T47D (cell line): ENCODE results near the gene PGBD1.
A peak's percentile ranks its signal among the peaks of the same experiment; 100 is the strongest.

Source experiments
- DNase-seq, 2 experiments: peaks; one replicate each; pipeline versions ENCODE4 v3.0.0 to v3.0.0-alpha.2; 2011 to 2012; ENCODE audit warnings: low read depth in 1 of 2, low spot score in 1 of 2
- JUND ChIP-seq: IDR thresholded peaks from 2 replicates; pipeline ENCODE4 v1.6.1; 2012; ENCODE audit warnings: low read depth
- in situ Hi-C: cut with HindIII; loops from 2 replicates; pipeline ENCODE4 v1.10.0; 2016; ENCODE audit warnings: low sequenced_read_pairs, low pct_unique_long_range_greater_than_20kb

Gene PGBD1

GRCh38 chr6:28254121-28254519, 27.3 kb upstream of the PGBD1 start:
- DNase-seq, result no peak
- no peak for TF ChIP-seq JUND
- in situ Hi-C loops, result no loop called here

DNA sequence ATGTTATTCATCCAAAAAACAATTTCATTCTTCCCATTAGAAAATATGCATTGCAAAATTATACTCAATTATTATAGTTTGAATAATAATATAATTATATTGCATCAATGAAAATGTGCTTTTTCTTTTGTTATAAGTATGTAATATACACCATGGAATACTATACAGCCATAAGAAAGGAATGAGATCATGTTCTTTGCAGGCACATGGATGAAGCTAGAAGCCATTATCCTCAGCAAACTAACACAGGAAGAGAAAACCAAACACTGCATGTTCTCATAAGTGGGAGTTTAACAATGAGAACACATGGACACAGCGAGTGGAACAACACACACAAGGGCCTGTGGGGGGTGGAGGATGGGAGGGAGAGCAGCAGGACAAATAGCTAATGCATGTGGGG, 24.3 kb upstream of the PGBD1 start:
- in situ Hi-C loops, result no loop called here

DNA sequence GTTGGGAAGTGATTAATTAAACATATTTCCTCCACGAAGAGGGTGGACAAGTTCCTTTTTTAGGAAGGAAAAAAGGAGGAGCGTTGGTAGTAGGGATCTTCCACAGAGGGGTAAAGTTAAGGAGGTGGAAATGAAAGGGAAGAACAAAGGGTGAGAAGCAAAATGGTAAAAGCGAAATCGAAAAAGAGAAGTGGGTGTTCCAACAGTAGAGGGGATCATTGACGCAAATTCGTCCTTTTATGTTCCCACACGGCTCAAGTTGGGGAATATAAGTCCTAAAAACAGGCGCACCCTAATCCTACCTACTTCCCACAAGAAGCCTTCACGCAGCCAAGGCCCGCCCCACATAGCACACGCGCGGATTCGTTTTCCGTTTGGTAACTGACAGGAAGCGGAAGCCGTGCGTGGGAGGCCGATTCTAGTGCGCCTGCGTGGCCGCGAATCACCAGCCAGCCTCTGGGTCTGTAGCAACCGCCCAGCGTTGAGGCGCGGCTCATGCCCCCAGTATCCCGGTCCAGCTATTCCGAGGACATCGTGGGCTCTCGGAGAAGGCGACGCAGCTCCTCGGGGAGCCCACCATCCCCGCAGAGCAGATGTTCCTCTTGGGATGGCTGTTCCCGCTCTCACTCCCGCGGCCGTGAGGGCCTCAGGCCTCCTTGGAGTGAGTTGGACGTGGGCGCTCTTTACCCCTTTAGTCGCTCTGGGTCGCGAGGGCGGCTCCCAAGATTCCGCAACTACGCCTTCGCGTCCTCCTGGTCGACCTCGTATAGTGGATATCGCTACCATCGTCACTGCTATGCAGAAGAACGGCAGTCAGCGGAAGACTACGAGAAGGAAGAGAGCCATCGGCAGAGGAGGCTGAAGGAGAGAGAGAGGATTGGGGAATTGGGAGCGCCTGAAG, 22.2 kb upstream of the PGBD1 start, which contains the start of gene NKAPL:
Gene NKAPL (plus strand): TSS at position 421 of the 901 bp plus-strand sequence. CDS start 75 bp downstream, at position 496.
- in situ Hi-C loops, result no loop called here
- no peak for TF ChIP-seq JUND
- DNase-seq, result no peak

More for the DNA sequence above, 24.3 kb upstream of the PGBD1 start:
- TF ChIP-seq JUND, result no peak
- no peak for DNase-seq

DNA sequence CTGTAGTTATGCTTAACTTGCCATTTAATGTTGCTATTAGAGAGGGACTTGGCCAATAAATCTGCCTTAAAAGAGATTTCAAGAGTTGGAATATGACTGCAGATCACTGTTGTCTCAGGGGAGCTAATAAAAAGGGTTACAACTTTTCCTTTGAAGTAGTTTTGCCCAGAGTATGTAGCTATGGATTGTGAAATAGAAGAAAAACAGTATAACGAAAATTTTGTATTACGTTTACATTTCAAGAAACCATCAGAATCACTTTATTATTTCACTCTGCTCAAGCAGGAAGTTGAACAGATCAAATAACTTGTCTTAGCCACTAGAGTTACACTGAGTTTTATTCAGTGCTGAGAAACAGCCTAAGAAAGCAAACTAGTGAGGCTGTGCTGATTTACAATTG, 17.4 kb upstream of the PGBD1 start:
- TF ChIP-seq JUND, result no peak
- DNase-seq, result no peak
- in situ Hi-C loops, result no loop called here

- in situ Hi-C loops, result no loop called here
- no peak for DNase-seq
- no peak for TF ChIP-seq JUND
Measured at GRCh38 chr6:28264834-28265401, 16.5 kb upstream of the PGBD1 start.

DNA sequence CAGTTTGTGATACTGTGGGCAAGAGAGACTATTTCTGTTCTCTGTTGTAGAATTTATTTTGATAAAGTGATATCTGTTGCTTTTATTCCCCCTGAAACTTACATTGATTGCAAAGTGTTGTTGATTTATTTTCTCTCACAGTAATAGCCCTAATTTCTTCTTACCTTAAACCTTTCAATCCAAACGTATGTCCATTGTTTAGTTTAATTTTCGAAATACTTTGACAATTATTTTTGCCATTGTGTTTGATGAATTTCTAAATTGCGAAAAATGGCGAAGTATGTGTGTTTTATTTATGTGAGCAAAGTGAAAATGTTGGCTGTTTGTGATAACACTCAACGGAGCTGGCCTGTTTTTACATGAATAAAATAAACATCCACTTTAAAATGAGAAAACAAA, 14.8 kb upstream of the PGBD1 start:
- no peak for TF ChIP-seq JUND
- DNase-seq, result no peak
- in situ Hi-C loops, result no loop called here

GRCh38 chr6:28266962-28267694, 14.2 kb upstream of the PGBD1 start, which contains the start of gene ZSCAN26:
ZSCAN26 (plus strand) TSS chr6:28267143; CDS start chr6:28271920, 4,777 bp downstream.
- in situ Hi-C loops, result no loop called here
- no peak for TF ChIP-seq JUND
- DNase-seq, result peak; percentile 73 to 93

GRCh38 chr6:28267695-28268059, 13.7 kb upstream of the PGBD1 start:
- DNase-seq, result no peak
- no peak for TF ChIP-seq JUND
- in situ Hi-C loops, result no loop called here

GRCh38 chr6:28269492-28269891, 11.9 kb upstream of the PGBD1 start:
- in situ Hi-C loops, result no loop called here
- DNase-seq, result no peak

DNA sequence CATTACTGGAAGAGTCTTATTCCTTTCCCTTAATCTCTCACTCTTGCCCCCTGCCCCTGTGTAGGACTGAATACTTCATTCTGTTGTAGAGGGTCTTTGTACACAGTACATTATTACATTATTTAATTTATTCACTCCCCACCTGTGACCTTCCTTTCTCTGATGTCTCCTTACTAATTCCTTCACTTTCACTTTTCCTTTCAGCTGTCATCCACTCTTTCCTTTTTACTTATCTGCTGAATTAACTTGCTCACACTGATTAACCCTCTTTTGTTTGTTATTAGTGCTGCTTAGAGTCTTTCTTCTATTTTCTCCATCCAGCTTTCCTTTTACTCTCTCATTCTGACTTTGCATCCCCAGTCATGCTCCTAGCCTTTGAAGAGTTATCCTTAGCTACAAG, 6.5 kb upstream of the PGBD1 start:
- no peak for TF ChIP-seq JUND
- DNase-seq, result no peak
- in situ Hi-C loops, result no loop called here

More at GRCh38 chr6:28269492-28269891, 11.9 kb upstream of the PGBD1 start:
- TF ChIP-seq JUND, result no peak

- TF ChIP-seq JUND, result no peak
- in situ Hi-C loops, result no loop called here
Measured at GRCh38 chr6:28277746-28278145, 3.6 kb upstream of the PGBD1 start.

DNA sequence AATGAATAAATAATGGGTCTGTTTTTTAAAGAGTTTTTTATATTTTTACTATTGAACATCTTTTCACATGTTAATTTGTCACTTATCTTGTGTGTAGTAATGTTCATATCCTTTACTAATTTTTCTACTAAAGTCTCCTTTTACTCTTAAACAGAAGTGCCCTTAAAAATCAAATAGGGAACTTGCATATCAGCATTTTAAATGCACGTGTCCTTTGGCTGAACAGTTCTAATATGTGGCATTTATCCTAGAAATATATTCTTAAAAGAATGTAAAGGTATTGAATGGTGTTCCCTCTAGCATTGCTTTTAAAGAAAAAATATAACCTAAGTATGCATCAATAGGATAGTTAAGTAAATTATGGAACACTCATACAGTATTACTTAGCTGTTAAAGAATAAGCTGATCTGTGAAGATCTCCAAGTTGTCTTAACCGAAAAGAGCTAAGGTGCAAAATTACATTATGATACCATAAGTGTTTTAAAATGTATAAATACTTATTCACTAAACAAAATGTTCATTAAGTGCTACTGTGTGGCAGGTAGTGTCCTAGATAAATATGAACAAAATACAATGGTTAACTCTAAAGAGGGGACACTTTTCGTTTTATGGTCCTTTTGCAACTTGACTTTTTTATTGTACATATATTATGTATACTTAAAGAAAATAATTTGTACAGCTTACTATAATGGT, 631 bp upstream of the PGBD1 start:
- DNase-seq, result no peak
- in situ Hi-C loops, result no loop called here
- no peak for TF ChIP-seq JUND

More at GRCh38 chr6:28277746-28278145, 3.6 kb upstream of the PGBD1 start:
- no peak for DNase-seq
